GM12874 (cell line): ENCODE data around the gene HOXC5.
A peak's percentile ranks its signal among the peaks of the same experiment; 100 is the strongest.

Experiments used
- CTCF ChIP-seq: IDR thresholded peaks from 2 replicates; pipeline ENCODE4 v1.5.1; 2011; ENCODE audit warnings: low read depth, mild to moderate bottlenecking, control low read depth, low read length, moderate library complexity; ENCODE audit not compliant: insufficient read depth

The HOXC5 gene

GRCh38 chr12:54021432-54022013 lies 11.3 kb upstream of the HOXC5 start:
- TF ChIP-seq CTCF: peak; percentile 48

GRCh38 chr12:54022960-54023884 lies 9.6 kb upstream of the HOXC5 start:
- TF ChIP-seq CTCF: no peak

- no peak for TF ChIP-seq CTCF
Measured at GRCh38 chr12:54024127-54024526, 8.7 kb upstream of the HOXC5 start.

- no peak for TF ChIP-seq CTCF
Measured at GRCh38 chr12:54024581-54025305, 8.1 kb upstream of the HOXC5 start.

GRCh38 chr12:54025499-54026405 lies 7.1 kb upstream of the HOXC5 start:
- TF ChIP-seq CTCF: no peak

GRCh38 chr12:54026640-54027441 lies 6.0 kb upstream of the HOXC5 start:
- no peak for TF ChIP-seq CTCF
